SK-N-SH (cell line): Measurements from ENCODE around the gene TP63. TPM values are rescaled to one million over a fixed set of nuclear protein-coding genes. Genes with fewer than 3 reads are reported as not detected.

Experiments used
- CTCF ChIA-PET: fragments of 300-600, 350-600 bp; formaldehyde crosslinking; extraction: SDS; loops from one replicate; lab custom pipeline; 2021; lab: Yijun Ruan, JAX
- POLR2A ChIA-PET: fragments of 350-600 bp; sonication (Branson Sonifier 250); formaldehyde crosslinking; extraction: SDS; loops from one replicate; lab custom pipeline; 2020; ENCODE audit warnings: antibody characterized with exemption, inconsistent platforms; lab: Yijun Ruan, JAX
- DNase-seq: peaks from one replicate; pipeline ENCODE4 v3.0.0; 2012
- H2AFZ ChIP-seq: fragments of 200-600 bp; sonication (generic); 2 replicates; pipeline ENCODE4 v1.8.1; 2016; ENCODE audit warnings: antibody characterized with exemption, mild to moderate bottlenecking, low read depth
- H3F3A ChIP-seq: fragments of 200-600 bp; sonication (generic); replicated peaks from 2 replicates; pipeline ENCODE3; 2016; ENCODE audit warnings: antibody characterized with exemption, mild to moderate bottlenecking; ENCODE audit not compliant: insufficient read depth
- H3K27ac ChIP-seq, 2 experiments: fragments of 200-500 bp in 1 of 2; fragments of 200-600 bp in 1 of 2; sonication (Bioruptor generic) in 1 of 2; sonication (generic), shearing (Covaris generic) in 1 of 2; 2 replicates each; pipeline versions ENCODE4 v1.5.1 to v1.6.1; 2014 to 2016; ENCODE audit warnings: low read depth in 2 of 2, inconsistent platforms in 1 of 2, low read length in 1 of 2, mild to moderate bottlenecking in 1 of 2, mixed read lengths in 1 of 2
- H3K27me3 ChIP-seq: fragments of 200-600 bp; sonication (generic), shearing (Covaris generic); 2 replicates; pipeline ENCODE4 v1.6.1; 2016; ENCODE audit warnings: mixed run types; ENCODE audit not compliant: insufficient read depth
- H3K36me3 ChIP-seq, 2 experiments: fragments of 200-500 bp in 1 of 2; fragments of 200-600 bp in 1 of 2; sonication (Bioruptor generic) in 1 of 2; sonication (generic) in 1 of 2; replicated peaks in 1 of 2; 2 replicates each; pipeline versions ENCODE3 to v1.5.1; 2014 to 2016; ENCODE audit warnings: low read length in 1 of 2, mild to moderate bottlenecking in 1 of 2; ENCODE audit not compliant: insufficient read depth in 2 of 2, control insufficient read depth in 1 of 2
- H3K4me1 ChIP-seq, 2 experiments: fragments of 200-500 bp in 1 of 2; fragments of 200-600 bp in 1 of 2; sonication (Bioruptor generic) in 1 of 2; sonication (generic), shearing (Covaris generic) in 1 of 2; 2 replicates each; pipeline versions ENCODE4 v1.5.1 to v1.6.1; 2014 to 2016; ENCODE audit warnings: low read depth in 1 of 2, low read length in 1 of 2, mixed run types in 1 of 2; ENCODE audit not compliant: insufficient read depth in 2 of 2, control insufficient read depth in 1 of 2
- H3K4me2 ChIP-seq: fragments of 200-600 bp; sonication (generic), shearing (Covaris generic); 2 replicates; pipeline ENCODE4 v1.6.1; 2017; ENCODE audit warnings: mixed run types
- H3K4me3 ChIP-seq, 2 experiments: fragments of 200-500 bp in 1 of 2; fragments of 200-600 bp in 1 of 2; sonication (Bioruptor generic) in 1 of 2; sonication (generic), shearing (Covaris generic) in 1 of 2; 2 replicates each; pipeline versions ENCODE4 v1.5.1 to v1.8.1; 2014 to 2016; ENCODE audit warnings: low read depth in 2 of 2, inconsistent platforms in 1 of 2, low read length in 1 of 2, mild to moderate bottlenecking in 1 of 2, mixed read lengths in 1 of 2, moderate library complexity in 1 of 2
- H3K79me2 ChIP-seq: fragments of 200-600 bp; sonication (generic); 2 replicates; pipeline ENCODE4 v1.8.1; 2017; ENCODE audit warnings: mild to moderate bottlenecking; ENCODE audit not compliant: insufficient read depth
- H3K9ac ChIP-seq: fragments of 200-600 bp; sonication (generic); 2 replicates; pipeline ENCODE4 v1.6.1; 2017; ENCODE audit warnings: mixed run types
- H3K9me2 ChIP-seq: fragments of 200-600 bp; sonication (generic); 2 replicates; pipeline ENCODE4 v1.6.1; 2017; ENCODE audit warnings: mixed run types
- H3K9me3 ChIP-seq: fragments of 200-600 bp; sonication (generic); 2 replicates; pipeline ENCODE4 v1.6.1; 2017; ENCODE audit warnings: mixed run types, mild to moderate bottlenecking, moderate library complexity
- H4K20me1 ChIP-seq: fragments of 200-600 bp; sonication (generic); 2 replicates; pipeline ENCODE4 v1.6.1; 2017; ENCODE audit warnings: mild to moderate bottlenecking, mixed run types; ENCODE audit not compliant: insufficient read depth
- CHD2 ChIP-seq: fragments of 150-350 bp; IDR thresholded peaks from 2 replicates; pipeline ENCODE4 v1.6.1; 2018; ENCODE audit warnings: low read length; ENCODE audit not compliant: partially characterized antibody
- ELF1 ChIP-seq: IDR thresholded peaks from 2 replicates; pipeline ENCODE4 v1.4.0; 2012
- EP300 ChIP-seq, 2 experiments: IDR thresholded peaks; 2 replicates each; pipeline versions ENCODE4 v1.4.0 to v1.6.1; 2012; ENCODE audit warnings: borderline replicate concordance in 1 of 2, low read depth in 1 of 2, low read length in 1 of 2
- EZH2phosphoT487 ChIP-seq: fragments of 200-600 bp; sonication (generic); IDR thresholded peaks from 2 replicates; pipeline ENCODE4 v1.6.1; 2017; ENCODE audit warnings: low read depth, mixed run types, mild to moderate bottlenecking, antibody characterized with exemption, moderate library complexity, borderline replicate concordance
- FOXJ3 ChIP-seq: sonication (generic); formaldehyde crosslinking; IDR thresholded peaks from 2 replicates; pipeline ENCODE4 v1.5.1; 2020; ENCODE audit warnings: mild to moderate bottlenecking, missing genetic modification reagents
- GABPA ChIP-seq: IDR thresholded peaks from 2 replicates; pipeline ENCODE4 v1.4.0; 2012; ENCODE audit warnings: low read depth, mild to moderate bottlenecking
- MAX ChIP-seq: IDR thresholded peaks from 2 replicates; pipeline ENCODE4 v1.4.0; 2012; ENCODE audit warnings: low read depth
- RCOR1 ChIP-seq: fragments of 150-350 bp; IDR thresholded peaks from 2 replicates; pipeline ENCODE4 v1.6.1; 2017; ENCODE audit warnings: antibody characterized with exemption, low read length
- RFX5 ChIP-seq: IDR thresholded peaks from 2 replicates; pipeline ENCODE4 v1.6.1; 2012; ENCODE audit warnings: mild to moderate bottlenecking, improper control_type of control experiment, low read length
- SIN3A ChIP-seq: IDR thresholded peaks from 2 replicates; pipeline ENCODE4 v1.6.1; 2012; ENCODE audit warnings: low read depth, mild to moderate bottlenecking, low read length, moderate library complexity, borderline replicate concordance
- SMC3 ChIP-seq: IDR thresholded peaks from 2 replicates; pipeline ENCODE4 v1.6.1; 2012; ENCODE audit warnings: low read depth, low read length, improper control_type of control experiment
- TCF12 ChIP-seq: IDR thresholded peaks from 2 replicates; pipeline ENCODE4 v1.4.0; 2012
- USF1 ChIP-seq: IDR thresholded peaks from 2 replicates; pipeline ENCODE4 v1.4.0; 2012; ENCODE audit warnings: low read depth, borderline replicate concordance
- USF2 ChIP-seq: fragments of 150-350 bp; IDR thresholded peaks from 2 replicates; pipeline ENCODE4 v1.6.1; 2017; ENCODE audit warnings: antibody characterized with exemption, low read length, low read depth, borderline replicate concordance
- ZBTB33 ChIP-seq: IDR thresholded peaks from 2 replicates; pipeline ENCODE4 v1.4.0; 2012; ENCODE audit warnings: low read depth, borderline replicate concordance
- WGBS: methylation state at CpG from one replicate; pipeline ENCODE4 v1.1.6; 2017; ENCODE audit warnings: low lambda C conversion rate; 5-methylcytosine and 5-hydroxymethylcytosine counted together
- polyA plus RNA-seq, 3 experiments: library from polyadenylated mRNA; depleted of rRNA; stranded (reverse); fragments of >200 nt; gene quantifications; 2 replicates each; pipeline ENCODE4 v1.2.3, GENCODE V29; 2012
- TF ChIP-seq, protein P1 (sequence below): fragments of 200-600 bp; sonication (generic); IDR thresholded peaks from 2 replicates; pipeline ENCODE4 v1.6.1; 2017; ENCODE audit warnings: antibody characterized with exemption, mild to moderate bottlenecking, moderate library complexity
- TF ChIP-seq, protein P2 (sequence below): IDR thresholded peaks from 2 replicates; pipeline ENCODE4 v1.6.1; 2012; ENCODE audit warnings: mild to moderate bottlenecking, low read depth, low read length, moderate library complexity

Gene TP63
- polyA plus RNA-seq, 1 of the 3 experiments (the other 2 are of a cell fraction), result not detected

DNA sequence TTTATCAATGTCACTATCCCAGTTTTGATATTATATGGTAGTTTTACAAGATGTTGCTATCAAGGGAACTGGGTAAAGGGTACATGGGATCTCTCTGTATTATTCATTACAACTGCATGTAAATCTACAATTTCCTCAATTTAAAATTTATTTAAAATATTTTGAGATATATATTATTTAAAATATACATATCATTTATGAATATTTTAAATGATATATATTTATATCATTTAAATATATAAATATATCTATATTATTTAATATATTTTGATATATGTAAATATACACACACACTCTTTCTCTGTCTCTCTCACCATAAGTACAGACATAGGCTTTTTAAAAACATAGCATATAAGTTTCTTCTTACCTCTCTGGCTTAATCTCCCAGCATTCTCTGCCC, 104.7 kb downstream of the TP63 start:
- H3K27ac ChIP-seq, result no peak overlapping the region
- H2AFZ ChIP-seq, result no peak overlapping the region
- H3K27me3 ChIP-seq, result no peaks in the 10 kb centered on the region
- no peak overlapping the region for H3K4me2 ChIP-seq
- no peaks in the 10 kb centered on the region for H3K9me2 ChIP-seq
- H3K4me1 ChIP-seq, result no peaks in the 10 kb centered on the region
- H3F3A ChIP-seq, result no peaks in the 10 kb centered on the region
- no peak for TF ChIP-seq RCOR1
- TF ChIP-seq GABPA, result no peak
- TF ChIP-seq FOXJ3, result no peak
- TF ChIP-seq TCF12, result no peak
- TF ChIP-seq ZBTB33, result no peak
- no peak for TF ChIP-seq USF1
- no peak for TF ChIP-seq USF2
- TF ChIP-seq EP300 (IDR thresholded peaks at IDR 0.05; ENCODE audit: borderline replicate concordance in 1 of 2, low read depth in 1 of 2, low read length in 1 of 2), result no peak
- no peak for TF ChIP-seq ELF1
- no peak for TF ChIP-seq SMC3
- no peak for TF ChIP-seq RFX5
- no peak for DNase-seq
- no peaks in the 10 kb centered on the region for H3K36me3 ChIP-seq
- CTCF ChIA-PET, result no interaction called here
- H3K9ac ChIP-seq, result no peak overlapping the region
- no peaks in the 10 kb centered on the region for H3K79me2 ChIP-seq
- no peaks in the 10 kb centered on the region for H4K20me1 ChIP-seq
- POLR2A ChIA-PET, result no interaction called here
- no peak overlapping the region for H3K4me3 ChIP-seq
- H3K9me3 ChIP-seq, result no peaks in the 10 kb centered on the region

- POLR2A ChIA-PET, result no interaction called here
- TF ChIP-seq, protein P1, sequence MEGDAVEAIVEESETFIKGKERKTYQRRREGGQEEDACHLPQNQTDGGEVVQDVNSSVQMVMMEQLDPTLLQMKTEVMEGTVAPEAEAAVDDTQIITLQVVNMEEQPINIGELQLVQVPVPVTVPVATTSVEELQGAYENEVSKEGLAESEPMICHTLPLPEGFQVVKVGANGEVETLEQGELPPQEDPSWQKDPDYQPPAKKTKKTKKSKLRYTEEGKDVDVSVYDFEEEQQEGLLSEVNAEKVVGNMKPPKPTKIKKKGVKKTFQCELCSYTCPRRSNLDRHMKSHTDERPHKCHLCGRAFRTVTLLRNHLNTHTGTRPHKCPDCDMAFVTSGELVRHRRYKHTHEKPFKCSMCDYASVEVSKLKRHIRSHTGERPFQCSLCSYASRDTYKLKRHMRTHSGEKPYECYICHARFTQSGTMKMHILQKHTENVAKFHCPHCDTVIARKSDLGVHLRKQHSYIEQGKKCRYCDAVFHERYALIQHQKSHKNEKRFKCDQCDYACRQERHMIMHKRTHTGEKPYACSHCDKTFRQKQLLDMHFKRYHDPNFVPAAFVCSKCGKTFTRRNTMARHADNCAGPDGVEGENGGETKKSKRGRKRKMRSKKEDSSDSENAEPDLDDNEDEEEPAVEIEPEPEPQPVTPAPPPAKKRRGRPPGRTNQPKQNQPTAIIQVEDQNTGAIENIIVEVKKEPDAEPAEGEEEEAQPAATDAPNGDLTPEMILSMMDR, result no peak
- TF ChIP-seq CHD2, result no peak
- TF ChIP-seq EZH2phosphoT487, result no peak
- TF ChIP-seq, protein P2, sequence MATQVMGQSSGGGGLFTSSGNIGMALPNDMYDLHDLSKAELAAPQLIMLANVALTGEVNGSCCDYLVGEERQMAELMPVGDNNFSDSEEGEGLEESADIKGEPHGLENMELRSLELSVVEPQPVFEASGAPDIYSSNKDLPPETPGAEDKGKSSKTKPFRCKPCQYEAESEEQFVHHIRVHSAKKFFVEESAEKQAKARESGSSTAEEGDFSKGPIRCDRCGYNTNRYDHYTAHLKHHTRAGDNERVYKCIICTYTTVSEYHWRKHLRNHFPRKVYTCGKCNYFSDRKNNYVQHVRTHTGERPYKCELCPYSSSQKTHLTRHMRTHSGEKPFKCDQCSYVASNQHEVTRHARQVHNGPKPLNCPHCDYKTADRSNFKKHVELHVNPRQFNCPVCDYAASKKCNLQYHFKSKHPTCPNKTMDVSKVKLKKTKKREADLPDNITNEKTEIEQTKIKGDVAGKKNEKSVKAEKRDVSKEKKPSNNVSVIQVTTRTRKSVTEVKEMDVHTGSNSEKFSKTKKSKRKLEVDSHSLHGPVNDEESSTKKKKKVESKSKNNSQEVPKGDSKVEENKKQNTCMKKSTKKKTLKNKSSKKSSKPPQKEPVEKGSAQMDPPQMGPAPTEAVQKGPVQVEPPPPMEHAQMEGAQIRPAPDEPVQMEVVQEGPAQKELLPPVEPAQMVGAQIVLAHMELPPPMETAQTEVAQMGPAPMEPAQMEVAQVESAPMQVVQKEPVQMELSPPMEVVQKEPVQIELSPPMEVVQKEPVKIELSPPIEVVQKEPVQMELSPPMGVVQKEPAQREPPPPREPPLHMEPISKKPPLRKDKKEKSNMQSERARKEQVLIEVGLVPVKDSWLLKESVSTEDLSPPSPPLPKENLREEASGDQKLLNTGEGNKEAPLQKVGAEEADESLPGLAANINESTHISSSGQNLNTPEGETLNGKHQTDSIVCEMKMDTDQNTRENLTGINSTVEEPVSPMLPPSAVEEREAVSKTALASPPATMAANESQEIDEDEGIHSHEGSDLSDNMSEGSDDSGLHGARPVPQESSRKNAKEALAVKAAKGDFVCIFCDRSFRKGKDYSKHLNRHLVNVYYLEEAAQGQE, result no peak
- no peak for TF ChIP-seq SIN3A
- no peak for TF ChIP-seq MAX
- TF ChIP-seq RFX5, result no peak
- no peak for TF ChIP-seq ZBTB33
Measured at GRCh38 chr3:189737071-189737470, 105.9 kb downstream of the TP63 start.

More at GRCh38 chr3:189737071-189737470, 105.9 kb downstream of the TP63 start:
- no peaks in the 10 kb centered on the region for H3K9me3 ChIP-seq
- H3K4me1 ChIP-seq, result no peaks in the 10 kb centered on the region
- H2AFZ ChIP-seq, result no peak overlapping the region
- H3K9ac ChIP-seq, result no peak overlapping the region
- DNase-seq, result no peak
- no peaks in the 10 kb centered on the region for H4K20me1 ChIP-seq
- CTCF ChIA-PET, result no interaction called here
- no peaks in the 10 kb centered on the region for H3K36me3 ChIP-seq
- no peaks in the 10 kb centered on the region for H3K79me2 ChIP-seq
- H3K9me2 ChIP-seq, result no peaks in the 10 kb centered on the region
- no peak overlapping the region for H3K27ac ChIP-seq
- 29% methylated on average over 2 of the region's 2 CpGs for WGBS
- H3K4me3 ChIP-seq, result no peak overlapping the region
- no peaks in the 10 kb centered on the region for H3K27me3 ChIP-seq
- H3K4me2 ChIP-seq, result no peak overlapping the region
- no peaks in the 10 kb centered on the region for H3F3A ChIP-seq
